RWPE1 (cell line): ENCODE results near the gene OPN5.

ENCODE experiments used
- CTCF ChIA-PET: fragments of 350-600 bp; sonication (Branson Sonifier 250); formaldehyde crosslinking; extraction: SDS; loops from one replicate; lab custom pipeline; 2021; lab: Yijun Ruan, JAX
- POLR2A ChIA-PET: fragments of 400-600 bp; formaldehyde crosslinking; extraction: SDS; loops from one replicate; lab custom pipeline; 2020; ENCODE audit warnings: antibody characterized with exemption; ENCODE audit not compliant: low non-redundant PET; lab: Yijun Ruan, JAX
- DNase-seq: peaks from one replicate; pipeline ENCODE4 v3.0.0; 2012; ENCODE audit warnings: low spot score
- H3K27ac ChIP-seq: fragments of 450-650 bp; 2 replicates; pipeline ENCODE4 v1.5.1; 2017
- CTCF ChIP-seq: fragments of 450-650 bp; conservative IDR thresholded peaks from 2 replicates; pipeline ENCODE4 v1.5.1; 2017; ENCODE audit warnings: low read depth, mild to moderate bottlenecking

The OPN5 gene

GRCh38 chr6:47844881-47845280, 63.0 kb downstream of the OPN5 start:
- DNase-seq = no peak
- CTCF ChIA-PET = no interaction called here
- TF ChIP-seq CTCF = no peak

GRCh38 chr6:47846752-47847151, 64.9 kb downstream of the OPN5 start:
- POLR2A ChIA-PET = no interaction called here
- H3K27ac ChIP-seq = no peak overlapping the region
- DNase-seq = no peak
- TF ChIP-seq CTCF = no peak
- CTCF ChIA-PET = no interaction called here

More at GRCh38 chr6:47844881-47845280, 63.0 kb downstream of the OPN5 start:
- no peak overlapping the region for H3K27ac ChIP-seq
- POLR2A ChIA-PET = no interaction called here

GRCh38 chr6:47851091-47851490, 69.3 kb downstream of the OPN5 start:
- CTCF ChIA-PET = interaction anchor here (0.6 kb wide), 1 partner anchor 26 kb away, joined by 4 read pairs; no protein-coding TSS in a partner anchor
- POLR2A ChIA-PET = no interaction called here
- H3K27ac ChIP-seq = no peak overlapping the region
- DNase-seq = no peak
- TF ChIP-seq CTCF = no peak

DNA sequence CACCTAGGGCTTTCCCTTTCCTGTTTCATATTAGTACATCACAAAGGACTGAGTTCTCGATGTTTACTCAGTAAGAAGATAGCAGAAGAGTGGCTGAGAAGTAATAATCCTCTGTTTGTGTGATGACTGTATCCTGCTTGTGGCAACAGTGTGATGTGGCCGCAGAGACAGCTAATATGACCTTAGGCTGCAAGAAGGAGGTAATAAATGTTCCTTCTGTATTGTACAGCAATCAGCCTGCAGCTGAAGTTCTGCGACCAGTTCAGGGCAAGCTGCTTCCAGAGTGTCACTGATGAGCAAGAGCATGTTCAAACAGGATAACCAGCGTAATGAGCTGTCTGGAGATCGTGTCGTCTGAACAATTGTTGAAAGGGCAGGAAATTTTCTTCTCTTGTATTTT, 70.9 kb downstream of the OPN5 start:
- CTCF ChIA-PET = interaction anchor here (0.5 to 0.6 kb wide), 3 partner anchors 10 to 1600 kb away, joined by 3 to 5 read pairs (median 3); no protein-coding TSS in a partner anchor
- no peak for TF ChIP-seq CTCF
- no peak overlapping the region for H3K27ac ChIP-seq
- POLR2A ChIA-PET = no interaction called here
- DNase-seq = peak; percentile 12

GRCh38 chr6:47853766-47854165, 71.9 kb downstream of the OPN5 start:
- TF ChIP-seq CTCF = no peak
- POLR2A ChIA-PET = no interaction called here
- CTCF ChIA-PET = no interaction called here
- no peak for DNase-seq
- no peak overlapping the region for H3K27ac ChIP-seq

DNA sequence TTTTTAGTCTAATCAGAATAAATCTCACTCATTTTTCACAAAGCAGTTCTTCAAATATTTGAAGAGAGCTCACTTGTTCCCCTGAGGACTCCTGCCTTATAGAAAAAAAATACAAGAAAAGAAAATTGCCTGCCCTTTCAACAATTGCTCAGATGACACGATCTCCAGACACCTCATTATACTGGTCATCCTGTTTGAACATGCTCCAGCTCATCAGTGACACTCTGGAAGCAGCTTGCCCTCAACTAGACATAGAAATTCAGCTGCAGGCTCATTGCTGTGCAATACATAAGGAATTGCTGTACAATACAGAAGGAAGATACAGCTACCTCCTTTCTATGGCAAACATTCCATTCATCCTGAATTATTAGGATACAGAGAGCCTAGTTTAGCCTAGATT, 73.1 kb downstream of the OPN5 start:
- no peak overlapping the region for H3K27ac ChIP-seq
- TF ChIP-seq CTCF = no peak
- POLR2A ChIA-PET = no interaction called here
- CTCF ChIA-PET = interaction anchor here (0.7 kb wide), 1 partner anchor 223 kb away, joined by 5 read pairs; no protein-coding TSS in a partner anchor
- no peak for DNase-seq
